GM19372 (cell line): ENCODE results near the gene CEBPE.

Experiments used
- ATAC-seq: cut with Tn5 transposase; IDR thresholded peaks from one replicate; pipeline ENCODE4 v1.9.1; 2021; ENCODE audit warnings: mild to moderate bottlenecking, low read depth, moderate library complexity; ENCODE audit not compliant: unreplicated experiment

The CEBPE gene

GRCh38 chr14:23086565-23086964 is 32.5 kb downstream of the CEBPE start:
- no peak for ATAC-seq

- no peak for ATAC-seq
Observed at GRCh38 chr14:23085458-23085857, 33.6 kb downstream of the CEBPE start.

- no peak for ATAC-seq
Observed at GRCh38 chr14:23080474-23080873, 38.6 kb downstream of the CEBPE start.

- ATAC-seq = no peak
Observed at GRCh38 chr14:23079716-23080115, 39.3 kb downstream of the CEBPE start.

- ATAC-seq = no peak
Observed at GRCh38 chr14:23078692-23079116, 40.4 kb downstream of the CEBPE start.

- no peak for ATAC-seq
Observed at GRCh38 chr14:23077962-23078361, 41.1 kb downstream of the CEBPE start.

GRCh38 chr14:23076785-23077408 is 42.2 kb downstream of the CEBPE start:
- no peak for ATAC-seq

GRCh38 chr14:23074906-23075305 is 44.1 kb downstream of the CEBPE start:
- no peak for ATAC-seq

- no peak for ATAC-seq
Observed at GRCh38 chr14:23071921-23072539, 47.0 kb downstream of the CEBPE start.

GRCh38 chr14:23071244-23071920 is 47.7 kb downstream of the CEBPE start:
- ATAC-seq = peak; percentile 90

GRCh38 chr14:23070262-23071129 is 48.6 kb downstream of the CEBPE start:
- no peak for ATAC-seq

- no peak for ATAC-seq
Observed at GRCh38 chr14:23069413-23069806, 49.6 kb downstream of the CEBPE start.

- ATAC-seq = peak; percentile 55
Observed at GRCh38 chr14:23068789-23069412, 50.2 kb downstream of the CEBPE start.

- ATAC-seq = no peak
Observed at GRCh38 chr14:23067847-23068788, 50.9 kb downstream of the CEBPE start.
